ENCODE results near the gene HEATR3.

The HEATR3 gene, protein sequence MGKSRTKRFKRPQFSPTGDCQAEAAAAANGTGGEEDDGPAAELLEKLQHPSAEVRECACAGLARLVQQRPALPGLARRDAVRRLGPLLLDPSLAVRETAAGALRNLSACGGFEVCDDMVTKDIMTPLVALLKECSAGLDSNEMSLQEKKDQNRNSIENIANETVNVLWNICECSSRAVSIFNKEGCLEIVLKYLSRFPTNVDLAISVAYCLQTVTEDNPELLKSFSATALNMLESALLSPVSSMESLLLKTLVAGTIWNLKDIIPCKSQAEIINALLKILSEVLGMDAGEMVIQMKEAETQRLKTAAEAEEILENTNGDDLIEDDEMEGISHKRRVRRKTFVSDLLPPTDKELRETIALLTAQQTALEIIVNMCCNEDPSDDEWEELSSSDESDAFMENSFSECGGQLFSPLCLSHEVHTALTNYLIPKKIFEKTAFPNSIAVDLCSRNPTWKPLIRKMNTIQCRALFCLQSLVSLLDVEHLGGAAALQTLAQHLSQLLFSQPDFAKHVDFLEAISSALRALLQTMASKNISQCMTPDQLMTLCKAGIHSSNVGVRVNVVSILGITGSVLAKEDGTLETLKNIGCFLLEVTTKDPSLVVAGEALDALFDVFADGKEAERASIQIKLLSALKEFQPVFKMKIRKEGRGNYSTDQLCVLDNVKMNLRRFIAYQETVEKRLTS

DNA sequence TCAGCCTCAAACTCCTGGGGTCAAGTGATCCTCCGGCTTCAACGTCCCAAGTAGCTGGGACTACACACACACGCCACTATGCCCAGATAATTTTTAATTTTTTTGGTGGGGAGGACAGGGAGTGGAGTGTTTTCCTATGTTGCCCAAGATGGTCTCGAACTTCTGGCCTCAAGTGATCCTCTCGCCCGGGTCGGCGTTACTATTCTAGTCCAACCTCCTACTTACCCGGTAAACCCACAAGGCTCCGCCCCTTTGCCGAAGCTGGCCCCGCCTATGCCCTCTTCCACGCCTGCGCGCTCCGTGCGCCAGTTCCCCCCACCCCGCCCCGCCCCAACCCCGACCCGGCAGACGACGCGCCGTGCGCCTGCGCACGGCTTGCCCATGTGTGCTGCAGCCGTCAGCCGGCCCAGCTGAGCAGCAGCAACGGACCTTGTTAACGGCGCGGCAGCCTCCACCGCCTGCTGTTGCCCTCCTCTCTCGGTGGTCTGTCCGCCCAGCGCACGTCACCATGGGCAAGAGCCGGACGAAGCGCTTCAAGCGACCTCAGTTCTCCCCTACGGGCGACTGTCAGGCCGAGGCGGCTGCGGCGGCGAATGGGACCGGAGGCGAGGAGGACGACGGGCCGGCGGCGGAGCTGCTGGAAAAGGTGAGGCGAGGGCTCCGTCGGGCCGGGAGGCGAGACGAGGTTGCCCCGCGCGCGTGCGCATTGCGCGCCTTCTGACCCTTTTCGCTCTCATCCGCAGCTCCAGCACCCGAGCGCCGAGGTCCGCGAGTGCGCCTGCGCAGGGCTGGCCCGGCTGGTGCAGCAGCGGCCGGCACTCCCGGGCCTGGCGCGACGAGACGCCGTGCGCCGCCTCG is at the start of gene HEATR3:
HEATR3 (plus strand) TSS at position 347 of the 858 bp plus-strand sequence; CDS start at position 509, 162 bp downstream.
- peaks cover 3% of the 10 kb centered on the region for H3K4me1 ChIP-seq (ENCODE audit: control insufficient read depth, insufficient read depth, low read length)
- H3K9me3 ChIP-seq (ENCODE audit: control insufficient read depth, insufficient read depth, low read length): no peaks in the 10 kb centered on the region
- DNase-seq (ENCODE audit: low read depth, low spot score): peak; percentile 58
- no peaks in the 10 kb centered on the region for H3K27me3 ChIP-seq (ENCODE audit: control insufficient read depth, insufficient read depth, low read length)
- no CpG with 5 or more reads among the region's 91 CpGs for WGBS (ENCODE audit: insufficient coverage, insufficient read length)
- peak within 1 kb of the TSS; percentile 92 for H3K4me3 ChIP-seq (ENCODE audit: low read length)
- H3K27ac ChIP-seq (ENCODE audit: low read length): no peak within 1 kb of the TSS
- no peaks in the 10 kb centered on the region for H3K36me3 ChIP-seq (ENCODE audit: control insufficient read depth, insufficient read depth, low read length)

DNA sequence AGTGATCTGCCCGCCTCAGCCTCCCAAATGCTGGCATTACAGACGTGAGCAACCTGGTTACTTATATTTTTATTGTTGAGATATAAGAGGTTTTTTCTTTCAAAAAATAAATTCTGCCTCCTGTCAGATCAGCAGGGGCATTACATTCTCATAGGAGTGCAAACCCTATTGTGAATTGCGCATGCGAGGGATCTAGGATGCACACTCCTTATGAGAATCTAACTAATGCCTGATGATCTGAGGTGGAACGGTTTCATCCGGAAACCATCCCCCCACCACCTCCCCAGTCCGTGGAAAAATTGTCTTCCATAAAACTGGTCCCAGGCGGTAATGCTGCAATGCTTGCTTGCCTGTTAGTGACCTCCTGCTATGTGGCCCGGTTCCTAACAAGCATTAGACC is 48.2 kb upstream of the HEATR3 start:
- Histone ChIP-seq H3K27me3 (ENCODE audit: control insufficient read depth, insufficient read depth, low read length) (no peaks in the 10 kb centered on the region), H3K4me1 (ENCODE audit: control insufficient read depth, insufficient read depth, low read length) (no peaks in the 10 kb centered on the region), H3K36me3 (ENCODE audit: control insufficient read depth, insufficient read depth, low read length) (no peaks in the 10 kb centered on the region), H3K4me3 (ENCODE audit: low read length) (no peak overlapping the region), H3K9me3 (ENCODE audit: control insufficient read depth, insufficient read depth, low read length) (no peaks in the 10 kb centered on the region), H3K27ac (ENCODE audit: low read length) (no peak overlapping the region)
- WGBS (ENCODE audit: insufficient coverage, insufficient read length): no CpG with 5 or more reads among the region's 9 CpGs
- no peak for DNase-seq (ENCODE audit: low read depth, low spot score)

DNA sequence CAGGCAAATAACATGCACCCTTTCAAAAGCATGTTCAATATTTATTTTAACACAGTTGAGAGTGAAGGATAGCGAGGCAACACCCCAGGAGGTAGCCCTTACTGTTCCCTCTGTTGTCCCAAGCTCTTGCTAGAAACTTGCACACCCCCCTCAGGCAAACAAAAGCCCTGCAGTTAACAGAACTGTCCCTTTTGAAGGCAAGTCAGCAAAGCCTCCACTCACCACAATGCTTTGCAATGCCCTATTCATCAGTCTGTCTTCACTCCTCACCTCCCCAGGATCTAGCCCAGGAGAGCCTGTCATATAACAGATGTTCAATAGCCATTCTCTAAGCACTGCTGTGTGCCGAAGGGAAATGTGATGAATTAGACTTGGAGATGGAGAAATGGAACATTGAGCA is 44.2 kb upstream of the HEATR3 start:
- Histone ChIP-seq H3K27ac (ENCODE audit: low read length) (no peak overlapping the region), H3K4me1 (ENCODE audit: control insufficient read depth, insufficient read depth, low read length) (no peaks in the 10 kb centered on the region), H3K9me3 (ENCODE audit: control insufficient read depth, insufficient read depth, low read length) (no peaks in the 10 kb centered on the region), H3K27me3 (ENCODE audit: control insufficient read depth, insufficient read depth, low read length) (no peaks in the 10 kb centered on the region), H3K36me3 (ENCODE audit: control insufficient read depth, insufficient read depth, low read length) (no peaks in the 10 kb centered on the region), H3K4me3 (ENCODE audit: low read length) (no peak overlapping the region)
- DNase-seq (ENCODE audit: low read depth, low spot score): no peak
- WGBS (ENCODE audit: insufficient coverage, insufficient read length): no CpG with 5 or more reads among the region's 2 CpGs

DNA sequence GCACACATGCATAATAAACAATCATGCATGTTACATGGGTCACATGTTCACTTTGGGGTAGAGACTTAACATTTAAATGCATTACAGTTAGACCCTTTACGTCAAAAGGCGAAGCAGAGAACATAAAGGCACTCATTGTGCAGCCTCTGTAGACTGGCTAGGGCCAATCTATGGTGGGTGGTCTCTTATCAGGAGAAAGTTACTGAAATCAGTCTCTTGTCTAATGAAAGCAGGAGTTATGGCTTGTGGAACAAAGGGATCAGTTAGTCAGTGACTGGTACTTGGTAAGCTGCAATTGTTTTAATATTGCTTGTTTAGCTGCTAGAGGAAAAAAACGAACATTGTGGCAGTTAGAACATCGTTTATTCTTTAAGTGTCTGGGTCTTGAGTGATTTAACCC is 42.1 kb upstream of the HEATR3 start:
- Histone ChIP-seq H3K27ac (ENCODE audit: low read length) (no peak overlapping the region), H3K4me1 (ENCODE audit: control insufficient read depth, insufficient read depth, low read length) (no peaks in the 10 kb centered on the region), H3K27me3 (ENCODE audit: control insufficient read depth, insufficient read depth, low read length) (no peaks in the 10 kb centered on the region), H3K4me3 (ENCODE audit: low read length) (no peak overlapping the region), H3K9me3 (ENCODE audit: control insufficient read depth, insufficient read depth, low read length) (no peaks in the 10 kb centered on the region), H3K36me3 (ENCODE audit: control insufficient read depth, insufficient read depth, low read length) (no peaks in the 10 kb centered on the region)
- no peak for DNase-seq (ENCODE audit: low read depth, low spot score)
- WGBS (ENCODE audit: insufficient coverage, insufficient read length): no CpG with 5 or more reads among the region's 4 CpGs

DNA sequence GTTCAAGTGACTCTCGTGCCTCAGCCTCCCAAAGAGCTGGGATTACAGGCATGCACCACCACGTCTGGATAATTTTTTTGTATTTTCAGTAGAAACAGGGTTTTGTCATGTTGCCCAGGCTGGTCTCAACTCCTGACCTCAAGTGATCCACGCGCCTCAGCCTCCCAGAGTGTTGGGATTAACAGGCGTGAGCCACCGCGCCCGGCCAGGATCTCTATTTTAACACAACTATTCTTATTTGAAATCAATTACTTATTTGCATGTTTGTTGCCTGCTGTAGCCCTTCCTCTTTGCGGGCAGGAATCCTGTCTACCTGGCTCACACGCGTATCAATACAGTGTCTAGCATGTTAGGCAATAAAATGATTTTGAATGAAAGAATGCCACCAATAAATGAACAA is 41.6 kb upstream of the HEATR3 start:
- no peak for DNase-seq (ENCODE audit: low read depth, low spot score)

DNA sequence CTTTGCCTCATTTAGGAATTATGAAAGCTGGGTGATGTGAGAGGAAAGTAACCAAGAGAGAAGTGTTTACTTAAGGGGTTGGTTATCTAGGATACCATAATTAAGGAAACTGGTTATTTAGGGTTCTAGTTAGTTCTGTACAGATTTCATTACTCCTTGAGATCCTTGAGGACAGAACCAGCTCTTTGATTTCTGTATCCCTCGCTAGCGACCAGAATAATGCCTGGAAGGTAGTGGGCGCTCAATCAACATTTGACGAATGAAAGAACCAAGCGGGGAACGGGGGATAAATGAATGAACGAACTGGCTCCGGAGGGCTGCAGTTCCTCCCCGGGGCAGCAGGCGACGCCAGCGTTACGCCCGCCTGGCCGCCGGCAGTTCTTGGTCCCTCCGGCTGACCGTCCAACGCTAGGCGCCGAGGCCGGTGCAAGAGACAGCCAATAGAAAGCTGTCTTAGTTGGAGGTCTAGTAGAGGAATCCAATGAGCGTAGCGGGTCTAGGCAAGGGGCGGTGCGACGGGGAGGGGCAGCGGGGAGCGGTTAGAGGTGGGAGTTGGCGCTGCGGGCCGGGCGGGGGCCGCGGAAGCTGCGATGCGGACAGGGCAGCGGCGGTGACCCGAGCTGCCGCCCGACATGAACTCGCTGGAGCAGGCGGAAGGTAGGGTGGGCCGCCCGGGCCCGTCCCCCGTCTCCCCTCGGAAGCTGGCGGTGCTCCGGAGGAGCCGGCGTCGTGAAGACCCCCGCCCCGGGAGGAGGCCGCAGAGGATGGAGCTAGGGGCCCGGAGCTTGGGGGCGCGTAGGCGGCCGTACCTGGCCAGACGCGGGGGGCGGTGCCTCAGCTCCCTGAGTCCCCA is 40.9 kb upstream of the HEATR3 start, which contains the start of gene CNEP1R1:
CNEP1R1 (plus strand) TSS at position 542 of the 853 bp plus-strand sequence; CDS start at position 633, 91 bp downstream.
- no CpG with 5 or more reads among the region's 65 CpGs for WGBS (ENCODE audit: insufficient coverage, insufficient read length)
- no peaks in the 10 kb centered on the region for H3K27me3 ChIP-seq (ENCODE audit: control insufficient read depth, insufficient read depth, low read length)
- H3K36me3 ChIP-seq (ENCODE audit: control insufficient read depth, insufficient read depth, low read length): no peaks in the 10 kb centered on the region
- H3K4me1 ChIP-seq (ENCODE audit: control insufficient read depth, insufficient read depth, low read length): no peaks in the 10 kb centered on the region
- peak within 1 kb of the TSS; percentile 97 for H3K4me3 ChIP-seq (ENCODE audit: low read length)
- H3K9me3 ChIP-seq (ENCODE audit: control insufficient read depth, insufficient read depth, low read length): no peaks in the 10 kb centered on the region
- DNase-seq (ENCODE audit: low read depth, low spot score): peak; percentile 95
- no peak within 1 kb of the TSS for H3K27ac ChIP-seq (ENCODE audit: low read length)

More for the DNA sequence above, 41.6 kb upstream of the HEATR3 start:
- Histone ChIP-seq H3K4me3 (ENCODE audit: low read length) (no peak overlapping the region), H3K9me3 (ENCODE audit: control insufficient read depth, insufficient read depth, low read length) (no peaks in the 10 kb centered on the region), H3K27ac (ENCODE audit: low read length) (no peak overlapping the region), H3K4me1 (ENCODE audit: control insufficient read depth, insufficient read depth, low read length) (no peaks in the 10 kb centered on the region), H3K27me3 (ENCODE audit: control insufficient read depth, insufficient read depth, low read length) (no peaks in the 10 kb centered on the region), H3K36me3 (ENCODE audit: control insufficient read depth, insufficient read depth, low read length) (no peaks in the 10 kb centered on the region)
- no CpG with 5 or more reads among the region's 11 CpGs for WGBS (ENCODE audit: insufficient coverage, insufficient read length)

DNA sequence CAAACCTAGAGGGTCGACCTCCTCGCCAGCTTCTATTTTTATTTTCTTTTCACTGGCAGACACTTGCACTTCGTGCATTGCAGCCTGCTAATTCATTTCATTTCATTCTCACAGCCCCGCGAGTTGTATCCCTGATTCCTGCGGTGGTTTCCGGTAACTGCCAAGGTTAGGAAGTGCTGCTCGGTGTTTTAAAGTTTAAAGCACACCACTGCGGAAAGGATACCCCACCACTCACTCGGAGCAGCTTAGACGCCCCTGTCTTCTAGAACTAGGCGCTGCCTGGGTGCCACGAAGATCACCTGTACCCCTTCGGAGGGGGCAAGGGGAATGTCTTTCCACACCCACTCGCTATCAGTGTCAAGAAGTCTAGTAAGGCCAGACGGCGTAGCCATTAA is 40.2 kb upstream of the HEATR3 start:
- no peak for DNase-seq (ENCODE audit: low read depth, low spot score)
- Histone ChIP-seq H3K27ac (ENCODE audit: low read length) (no peak overlapping the region), H3K36me3 (ENCODE audit: control insufficient read depth, insufficient read depth, low read length) (no peaks in the 10 kb centered on the region), H3K4me3 (ENCODE audit: low read length) (peak overlapping the region; percentile 97), H3K4me1 (ENCODE audit: control insufficient read depth, insufficient read depth, low read length) (no peaks in the 10 kb centered on the region), H3K9me3 (ENCODE audit: control insufficient read depth, insufficient read depth, low read length) (no peaks in the 10 kb centered on the region), H3K27me3 (ENCODE audit: control insufficient read depth, insufficient read depth, low read length) (no peaks in the 10 kb centered on the region)
- WGBS (ENCODE audit: insufficient coverage, insufficient read length): no CpG with 5 or more reads among the region's 17 CpGs

DNA sequence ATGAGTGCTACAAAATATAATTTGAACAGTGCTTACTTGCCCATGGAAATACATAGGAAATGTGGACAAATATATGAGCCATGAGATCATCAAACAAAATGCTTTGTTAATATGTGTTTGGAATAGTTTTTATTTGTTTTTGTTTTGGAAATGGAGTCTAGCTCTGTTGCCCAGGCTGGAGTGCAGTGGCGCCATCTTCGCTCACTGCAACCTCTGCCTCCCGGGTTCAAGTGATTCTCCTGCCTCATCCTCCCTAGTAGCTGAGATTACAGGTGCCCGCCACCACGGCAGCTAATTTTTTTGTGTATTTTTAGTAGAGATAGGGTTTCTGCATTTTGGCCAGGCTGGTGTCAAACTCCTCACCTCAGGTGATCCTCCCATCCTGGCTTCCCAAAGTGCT is 37.9 kb upstream of the HEATR3 start:
- Histone ChIP-seq H3K9me3 (ENCODE audit: control insufficient read depth, insufficient read depth, low read length) (no peaks in the 10 kb centered on the region), H3K4me1 (ENCODE audit: control insufficient read depth, insufficient read depth, low read length) (no peaks in the 10 kb centered on the region), H3K27me3 (ENCODE audit: control insufficient read depth, insufficient read depth, low read length) (no peaks in the 10 kb centered on the region), H3K27ac (ENCODE audit: low read length) (no peak overlapping the region), H3K36me3 (ENCODE audit: control insufficient read depth, insufficient read depth, low read length) (no peaks in the 10 kb centered on the region; the same call in 1 of the 2 replicates), H3K4me3 (ENCODE audit: low read length) (no peak overlapping the region)
- no peak for DNase-seq (ENCODE audit: low read depth, low spot score)
- WGBS (ENCODE audit: insufficient coverage, insufficient read length): no CpG with 5 or more reads among the region's 5 CpGs

DNA sequence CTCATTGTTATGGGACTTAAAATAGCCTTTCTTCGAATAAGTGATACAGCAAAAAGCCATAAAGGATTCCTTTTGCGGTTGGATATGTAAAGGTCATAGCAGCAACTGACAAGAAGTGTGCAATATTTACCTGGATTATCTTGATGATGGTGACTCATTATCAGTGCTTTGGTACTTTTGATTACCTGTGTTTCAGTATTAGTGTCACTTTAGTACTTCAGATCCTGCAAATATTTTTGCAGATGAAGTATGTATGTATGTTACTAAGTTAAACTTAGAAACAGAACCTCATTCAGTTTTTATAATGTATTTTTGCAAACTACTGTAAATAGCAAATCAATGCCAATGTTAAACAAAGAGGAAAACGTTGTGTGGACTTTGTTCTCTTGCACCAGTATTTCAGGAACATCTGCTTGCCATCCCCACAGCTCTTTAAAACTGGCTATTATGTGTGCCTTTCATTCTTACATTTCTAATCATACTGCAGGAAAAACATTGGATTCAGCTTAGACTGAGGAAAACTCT is 30.2 kb upstream of the HEATR3 start:
- H3K36me3 ChIP-seq (ENCODE audit: control insufficient read depth, insufficient read depth, low read length): no peaks in the 10 kb centered on the region; the same call in 1 of the 2 replicates
- whole genome bisulfite sequencing (ENCODE audit: insufficient coverage, insufficient read length): no CpG with 5 or more reads among the region's 3 CpGs
- DNase-seq (ENCODE audit: low read depth, low spot score): no peak

More for the DNA sequence above, 30.2 kb upstream of the HEATR3 start:
- H3K4me3 ChIP-seq (ENCODE audit: low read length): no peak overlapping the region
- H3K4me1 ChIP-seq (ENCODE audit: control insufficient read depth, insufficient read depth, low read length): no peaks in the 10 kb centered on the region
- no peaks in the 10 kb centered on the region for H3K27me3 ChIP-seq (ENCODE audit: control insufficient read depth, insufficient read depth, low read length)
- H3K27ac ChIP-seq (ENCODE audit: low read length): no peak overlapping the region
- H3K9me3 ChIP-seq (ENCODE audit: control insufficient read depth, insufficient read depth, low read length): no peaks in the 10 kb centered on the region
